Activated CD8-positive, alpha-beta memory T cell treated with anti-CD3 and anti-CD28 coated beads, Interleukin-2, amount 10 ng/mL, durations not matched to agents 7 days and 5 days (primary cell): ENCODE data around the gene SLX4. TPM values are rescaled to one million over a fixed set of nuclear protein-coding genes. Genes with fewer than 3 reads are reported as not detected.

ENCODE experiments used
- ATAC-seq: fragments of 150-1000 bp; cut with Tn5 transposase; one replicate; pipeline ENCODE4 v1.10.0; 2021; ENCODE audit warnings: moderate library complexity
- CTCF ChIA-PET: fragments of 350-600 bp; sonication (Branson Sonifier 250); formaldehyde crosslinking; loops from one replicate; lab custom pipeline; 2021; ENCODE audit warnings: antibody characterized with exemption; lab: Charles Lee
- DNase-seq: peaks from one replicate; pipeline ENCODE4 v3.0.0-alpha.2; 2020
- H3K27ac Mint-ChIP-seq: one replicate; pipeline ENCODE4 v1.8.0; 2021; ENCODE audit warnings: mild to moderate bottlenecking, mixed read lengths
- H3K27me3 Mint-ChIP-seq: one replicate; pipeline ENCODE4 v1.8.0; 2021; ENCODE audit warnings: mixed read lengths
- H3K36me3 Mint-ChIP-seq: one replicate; pipeline ENCODE4 v1.8.0; 2021; ENCODE audit warnings: mild to moderate bottlenecking, mixed read lengths
- H3K4me1 Mint-ChIP-seq: one replicate; pipeline ENCODE4 v1.8.0; 2021; ENCODE audit warnings: mixed read lengths
- H3K4me3 Mint-ChIP-seq: one replicate; pipeline ENCODE4 v1.8.0; 2021; ENCODE audit warnings: mild to moderate bottlenecking, moderate library complexity, mixed read lengths
- H3K9me3 Mint-ChIP-seq: one replicate; pipeline ENCODE4 v1.8.0; 2022; ENCODE audit warnings: low read depth, mixed read lengths
- total RNA-seq, 2 experiments: library from RNA; stranded (reverse); gene quantifications; one replicate each; pipeline ENCODE4 v1.2.3, GENCODE V29; 2021

SLX4 gene
- total RNA-seq, 2 experiments from 2014 or later, result 19.0 to 24.6 TPM

DNA sequence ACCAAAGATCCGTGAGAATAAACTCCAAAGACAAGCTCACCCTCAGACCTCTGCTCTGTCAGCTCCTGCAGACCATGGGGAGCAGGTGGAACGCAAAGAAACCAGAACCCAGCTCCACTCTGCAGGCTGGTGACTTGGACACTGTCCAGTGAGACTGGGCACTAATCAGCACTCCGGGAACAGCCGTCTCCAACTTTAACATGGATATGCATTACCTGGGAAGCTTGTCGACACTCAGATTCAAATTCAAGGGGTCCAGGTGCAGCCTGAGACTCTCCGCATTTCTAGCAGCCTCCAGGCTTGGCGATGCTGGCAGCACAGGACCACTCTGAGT lies 9.1 kb downstream of the SLX4 start:
- H3K4me1 Mint-ChIP-seq, result peaks cover 7% of the 10 kb centered on the region
- H3K27me3 Mint-ChIP-seq, result no peaks in the 10 kb centered on the region
- no peak overlapping the region for H3K27ac Mint-ChIP-seq
- no peaks in the 10 kb centered on the region for H3K9me3 Mint-ChIP-seq
- H3K36me3 Mint-ChIP-seq, result peaks cover 38% of the 10 kb centered on the region
- ATAC-seq (no peak), DNase-seq (no peak)
- no peak overlapping the region for H3K4me3 Mint-ChIP-seq
- CTCF ChIA-PET, result no interaction called here

GRCh38 chr16:3601614-3602319 lies 9.6 kb downstream of the SLX4 start:
- Mint-ChIP-seq H3K9me3 (no peaks in the 10 kb centered on the region), H3K27ac (no peak overlapping the region), H3K4me1 (peaks cover 4% of the 10 kb centered on the region), H3K4me3 (no peak overlapping the region), H3K27me3 (no peaks in the 10 kb centered on the region), H3K36me3 (peaks cover 38% of the 10 kb centered on the region)
- no peak for ATAC-seq
- DNase-seq, result no peak
- CTCF ChIA-PET, result no interaction called here

- DNase-seq (no peak), ATAC-seq (no peak)
- peaks cover 32% of the 10 kb centered on the region for H3K36me3 Mint-ChIP-seq
- CTCF ChIA-PET, result no interaction called here
- no peak overlapping the region for H3K4me3 Mint-ChIP-seq
- H3K9me3 Mint-ChIP-seq, result no peaks in the 10 kb centered on the region
- H3K4me1 Mint-ChIP-seq, result peaks cover 6% of the 10 kb centered on the region
- no peaks in the 10 kb centered on the region for H3K27me3 Mint-ChIP-seq
- no peak overlapping the region for H3K27ac Mint-ChIP-seq
These were observed 11.5 kb downstream of the SLX4 start for GRCh38 chr16:3599922-3600321.

- Mint-ChIP-seq H3K9me3 (no peaks in the 10 kb centered on the region), H3K4me3 (no peak overlapping the region), H3K4me1 (peaks cover 6% of the 10 kb centered on the region), H3K27ac (no peak overlapping the region), H3K27me3 (no peaks in the 10 kb centered on the region), H3K36me3 (peaks cover 32% of the 10 kb centered on the region)
- DNase-seq (no peak), ATAC-seq (no peak)
- CTCF ChIA-PET, result no interaction called here
These were observed 12.3 kb downstream of the SLX4 start for GRCh38 chr16:3599121-3599520.

DNA sequence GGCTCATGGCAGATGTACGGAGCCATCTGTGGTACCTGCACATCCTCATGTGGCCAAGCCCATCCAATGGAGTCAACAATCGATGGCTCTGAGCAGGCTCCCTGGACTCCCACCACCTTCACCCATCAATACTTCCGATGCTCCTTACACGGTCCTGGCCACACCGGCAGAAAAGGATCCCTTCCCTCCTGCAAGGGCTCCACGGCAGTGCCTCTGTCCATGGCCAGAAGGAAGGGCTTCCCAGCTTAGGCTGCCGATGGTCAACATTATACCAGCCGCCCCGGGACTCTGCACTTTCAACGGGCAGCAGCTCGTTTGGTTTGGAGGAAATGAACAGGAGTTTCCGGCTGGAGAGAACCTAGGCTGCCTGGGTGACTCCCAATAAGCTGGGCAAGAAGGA lies 13.2 kb downstream of the SLX4 start:
- no peaks in the 10 kb centered on the region for H3K27me3 Mint-ChIP-seq
- H3K27ac Mint-ChIP-seq, result no peak overlapping the region
- CTCF ChIA-PET, result no interaction called here
- H3K4me3 Mint-ChIP-seq, result no peak overlapping the region
- H3K9me3 Mint-ChIP-seq, result no peaks in the 10 kb centered on the region
- no peak for DNase-seq
- ATAC-seq, result no peak
- peaks cover 6% of the 10 kb centered on the region for H3K4me1 Mint-ChIP-seq
- peaks cover 28% of the 10 kb centered on the region for H3K36me3 Mint-ChIP-seq

GRCh38 chr16:3597676-3598075 lies 13.7 kb downstream of the SLX4 start:
- H3K36me3 Mint-ChIP-seq, result peaks cover 27% of the 10 kb centered on the region
- no peak for ATAC-seq
- no peaks in the 10 kb centered on the region for H3K9me3 Mint-ChIP-seq
- no peak overlapping the region for H3K4me3 Mint-ChIP-seq
- H3K4me1 Mint-ChIP-seq, result peaks cover 6% of the 10 kb centered on the region
- no peak for DNase-seq
- H3K27me3 Mint-ChIP-seq, result no peaks in the 10 kb centered on the region
- CTCF ChIA-PET, result no interaction called here
- no peak overlapping the region for H3K27ac Mint-ChIP-seq

- peaks cover 6% of the 10 kb centered on the region for H3K4me1 Mint-ChIP-seq
- no peak overlapping the region for H3K27ac Mint-ChIP-seq
- H3K4me3 Mint-ChIP-seq, result no peak overlapping the region
- CTCF ChIA-PET, result no interaction called here
- ATAC-seq (no peak), DNase-seq (no peak)
- H3K36me3 Mint-ChIP-seq, result peaks cover 29% of the 10 kb centered on the region
- no peaks in the 10 kb centered on the region for H3K27me3 Mint-ChIP-seq
- H3K9me3 Mint-ChIP-seq, result no peaks in the 10 kb centered on the region
These were observed 14.2 kb downstream of the SLX4 start for GRCh38 chr16:3597226-3597625.

GRCh38 chr16:3596101-3596861 lies 15.1 kb downstream of the SLX4 start:
- Mint-ChIP-seq H3K4me3 (no peak overlapping the region), H3K27me3 (no peaks in the 10 kb centered on the region), H3K27ac (no peak overlapping the region), H3K9me3 (no peaks in the 10 kb centered on the region), H3K36me3 (peaks cover 23% of the 10 kb centered on the region), H3K4me1 (peaks cover 6% of the 10 kb centered on the region)
- no peak for ATAC-seq
- no peak for DNase-seq
- CTCF ChIA-PET, result no interaction called here

DNA sequence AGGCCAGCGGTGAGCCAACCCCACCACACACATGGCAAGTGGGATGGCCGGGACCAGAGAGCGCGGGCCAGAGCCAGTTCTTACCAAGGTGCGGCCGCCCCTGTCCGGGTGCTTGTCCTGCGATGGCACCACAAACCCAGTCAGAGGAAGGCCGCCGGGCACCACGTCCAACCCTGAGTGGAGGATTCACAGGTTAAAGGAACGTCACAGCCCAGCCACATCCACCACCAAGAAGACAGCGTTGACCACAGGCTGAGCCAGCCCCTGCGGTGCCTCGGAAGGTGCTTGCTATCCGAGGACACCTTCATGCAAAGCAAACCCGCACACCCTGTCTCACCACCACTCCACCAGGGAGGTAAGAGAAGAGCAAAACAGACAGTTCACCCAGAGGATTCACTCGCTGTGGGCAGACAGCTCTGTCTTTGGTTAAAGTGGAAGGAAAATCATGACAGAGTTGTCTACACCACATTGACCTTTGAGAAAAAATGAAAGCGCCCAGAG lies 15.8 kb downstream of the SLX4 start:
- Mint-ChIP-seq H3K4me1 (peaks cover 6% of the 10 kb centered on the region), H3K4me3 (no peak overlapping the region), H3K36me3 (peaks cover 21% of the 10 kb centered on the region), H3K9me3 (no peaks in the 10 kb centered on the region), H3K27ac (no peak overlapping the region), H3K27me3 (no peaks in the 10 kb centered on the region)
- CTCF ChIA-PET, result no interaction called here
- no peak for ATAC-seq
- no peak for DNase-seq

DNA sequence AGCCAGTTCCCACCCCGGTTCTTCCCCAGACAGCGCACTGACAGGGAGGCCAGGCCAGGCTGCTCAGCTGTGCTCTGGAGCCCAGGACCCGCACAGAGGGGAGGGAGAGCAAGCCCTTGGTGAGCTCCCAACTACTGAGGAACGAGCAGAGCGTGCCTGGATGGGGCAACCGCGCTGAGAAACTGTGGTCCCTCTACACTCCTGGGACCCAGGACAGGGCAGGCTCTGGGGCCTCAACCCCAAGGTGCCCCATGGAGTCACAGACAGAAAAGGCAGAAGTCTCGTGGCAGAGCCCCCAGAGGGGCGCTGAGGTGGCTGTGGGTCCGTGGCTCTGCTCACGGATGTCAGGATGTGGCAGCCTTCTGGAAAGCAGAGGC lies 16.3 kb downstream of the SLX4 start:
- ATAC-seq, result no peak
- H3K27ac Mint-ChIP-seq, result no peak overlapping the region

DNA sequence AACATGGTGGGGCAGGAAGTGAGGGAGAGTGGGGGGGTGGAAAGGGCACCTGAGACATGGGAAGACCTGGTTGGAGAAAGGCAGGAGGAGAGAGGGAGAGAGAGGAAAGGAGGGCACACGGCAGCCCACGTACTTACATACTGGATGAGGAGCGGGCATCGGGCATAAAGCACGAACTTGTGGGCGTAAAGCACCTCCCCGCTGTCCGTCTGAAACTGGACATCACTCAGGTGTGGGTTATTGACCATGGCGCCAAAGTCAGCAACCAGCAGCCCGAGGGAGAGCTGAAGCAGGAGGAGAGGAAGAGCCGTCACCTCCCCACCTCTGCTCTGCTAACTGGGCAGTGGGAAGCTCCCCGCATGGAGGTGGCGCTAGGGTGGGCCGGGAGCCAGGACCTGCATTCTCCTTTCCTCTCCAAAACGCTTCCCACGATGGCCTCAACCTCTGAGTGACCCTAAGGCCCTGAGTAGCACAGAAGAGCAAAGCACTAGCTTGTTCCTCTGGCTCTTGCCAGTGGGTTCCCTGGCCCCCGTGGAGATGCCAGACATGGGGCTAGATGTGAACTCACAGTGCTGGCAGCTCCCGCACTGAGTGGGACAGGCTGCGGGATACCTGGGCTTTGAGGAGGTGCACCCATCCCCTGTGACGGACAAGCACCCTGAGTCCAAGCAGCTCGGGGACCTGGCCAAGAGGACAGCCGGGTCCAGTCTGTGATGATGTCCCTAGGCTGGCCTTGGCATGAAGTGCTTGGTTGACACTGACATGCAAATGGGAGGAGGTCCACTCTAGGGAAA lies 16.9 kb downstream of the SLX4 start:
- Mint-ChIP-seq H3K36me3 (peaks cover 14% of the 10 kb centered on the region), H3K4me3 (no peak overlapping the region), H3K9me3 (no peaks in the 10 kb centered on the region), H3K4me1 (peaks cover 6% of the 10 kb centered on the region), H3K27ac (no peak overlapping the region), H3K27me3 (no peaks in the 10 kb centered on the region)
- DNase-seq (no peak), ATAC-seq (no peak)
- CTCF ChIA-PET, result no interaction called here

More for the DNA sequence above, 16.3 kb downstream of the SLX4 start:
- no peaks in the 10 kb centered on the region for H3K9me3 Mint-ChIP-seq
- peaks cover 18% of the 10 kb centered on the region for H3K36me3 Mint-ChIP-seq
- H3K4me3 Mint-ChIP-seq, result no peak overlapping the region
- no peak for DNase-seq
- CTCF ChIA-PET, result no interaction called here
- H3K4me1 Mint-ChIP-seq, result peaks cover 6% of the 10 kb centered on the region
- H3K27me3 Mint-ChIP-seq, result no peaks in the 10 kb centered on the region

DNA sequence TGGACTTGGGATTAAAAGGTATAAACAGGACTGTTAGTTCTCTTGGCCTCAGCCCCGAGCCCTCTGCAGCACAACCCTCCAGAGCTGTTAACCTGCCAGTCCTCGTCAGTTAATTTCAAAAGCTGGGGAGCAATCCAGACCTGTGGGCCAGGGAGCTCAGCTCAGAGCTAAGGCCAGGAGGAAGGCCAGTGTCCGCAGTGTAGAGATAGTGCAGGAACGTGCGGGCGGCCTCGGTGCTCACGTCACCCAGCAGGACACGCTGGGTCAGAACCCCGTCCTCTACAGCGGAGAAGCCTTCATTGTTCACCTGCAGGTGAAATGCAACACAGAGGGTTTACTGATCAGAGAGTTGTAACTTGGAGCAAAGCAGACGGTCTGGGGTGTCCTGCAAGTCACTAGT lies 18.8 kb downstream of the SLX4 start:
- Mint-ChIP-seq H3K36me3 (peaks cover 9% of the 10 kb centered on the region), H3K4me3 (no peak overlapping the region), H3K9me3 (no peaks in the 10 kb centered on the region), H3K27me3 (no peaks in the 10 kb centered on the region), H3K27ac (no peak overlapping the region), H3K4me1 (peaks cover 4% of the 10 kb centered on the region)
- ATAC-seq, result no peak
- no peak for DNase-seq
- CTCF ChIA-PET, result no interaction called here

DNA sequence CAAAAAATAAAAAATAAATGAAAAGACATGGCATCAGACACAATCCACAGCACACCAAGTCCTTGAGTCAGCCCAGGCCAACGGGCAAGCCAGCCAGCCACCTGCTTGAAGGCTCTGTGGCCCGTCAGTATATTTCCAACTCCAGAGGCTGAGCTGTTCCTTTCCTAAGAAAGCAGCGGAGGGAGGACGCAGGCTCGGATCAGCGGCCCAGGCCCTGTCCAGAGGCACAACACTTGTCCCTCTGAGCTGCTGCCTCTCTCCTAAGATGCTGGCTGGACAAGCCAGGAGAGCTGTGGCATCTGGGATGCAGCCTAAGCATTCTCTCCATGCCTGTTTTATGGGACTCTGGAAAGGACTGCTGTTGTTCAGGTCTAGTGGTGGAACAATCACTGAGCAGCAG lies 19.4 kb downstream of the SLX4 start:
- Mint-ChIP-seq H3K36me3 (peaks cover 9% of the 10 kb centered on the region), H3K9me3 (no peaks in the 10 kb centered on the region), H3K27me3 (no peaks in the 10 kb centered on the region), H3K4me3 (no peak overlapping the region), H3K4me1 (peaks cover 4% of the 10 kb centered on the region), H3K27ac (no peak overlapping the region)
- ATAC-seq (no peak), DNase-seq (no peak)
- CTCF ChIA-PET, result no interaction called here

GRCh38 chr16:3591436-3591803 lies 20.0 kb downstream of the SLX4 start:
- Mint-ChIP-seq H3K27me3 (no peaks in the 10 kb centered on the region), H3K4me3 (no peak overlapping the region), H3K27ac (no peak overlapping the region), H3K9me3 (no peaks in the 10 kb centered on the region), H3K36me3 (peaks cover 9% of the 10 kb centered on the region), H3K4me1 (peaks cover under 1% of the 10 kb centered on the region)
- DNase-seq, result no peak
- no peak for ATAC-seq
- CTCF ChIA-PET, result no interaction called here
